ENCODE measurements around the gene ATP11A.

DNA sequence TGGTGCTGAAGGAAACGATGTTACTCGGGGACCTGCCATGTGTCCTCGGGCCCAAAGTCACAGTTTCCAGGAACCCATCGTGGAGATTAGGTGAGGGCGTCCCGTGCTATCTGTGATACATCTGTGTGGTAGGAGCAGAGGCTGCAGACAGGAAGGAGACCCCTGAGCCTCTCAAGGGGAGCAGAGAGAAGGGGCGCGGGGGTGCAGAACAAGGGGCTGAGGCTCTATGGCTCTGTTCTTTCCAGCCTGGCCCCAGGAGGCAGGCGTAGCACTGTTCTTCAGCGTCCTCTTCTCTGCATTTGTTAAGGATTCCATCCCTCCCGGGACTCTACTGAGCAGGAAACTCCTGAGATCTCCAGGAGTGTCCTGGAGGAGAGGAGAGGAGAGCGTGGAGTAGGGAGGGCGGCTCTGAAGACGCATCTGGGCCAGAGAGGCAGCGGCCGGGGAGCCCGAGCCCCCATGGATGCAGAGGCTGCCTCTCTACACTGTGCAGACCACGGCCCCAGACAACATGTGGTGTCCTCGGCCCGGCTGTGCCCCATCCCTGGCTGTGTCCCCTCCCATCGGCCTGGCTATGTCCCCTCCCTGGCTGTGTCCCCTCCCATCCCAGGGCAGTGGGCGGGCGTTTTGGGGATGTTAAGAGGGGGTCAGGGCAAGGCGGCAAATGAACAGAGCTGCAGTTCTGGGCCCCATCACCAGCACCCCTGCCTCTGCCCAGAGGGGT, 118.0 kb downstream of the ATP11A start:
- TF ChIP-seq, protein P1, sequence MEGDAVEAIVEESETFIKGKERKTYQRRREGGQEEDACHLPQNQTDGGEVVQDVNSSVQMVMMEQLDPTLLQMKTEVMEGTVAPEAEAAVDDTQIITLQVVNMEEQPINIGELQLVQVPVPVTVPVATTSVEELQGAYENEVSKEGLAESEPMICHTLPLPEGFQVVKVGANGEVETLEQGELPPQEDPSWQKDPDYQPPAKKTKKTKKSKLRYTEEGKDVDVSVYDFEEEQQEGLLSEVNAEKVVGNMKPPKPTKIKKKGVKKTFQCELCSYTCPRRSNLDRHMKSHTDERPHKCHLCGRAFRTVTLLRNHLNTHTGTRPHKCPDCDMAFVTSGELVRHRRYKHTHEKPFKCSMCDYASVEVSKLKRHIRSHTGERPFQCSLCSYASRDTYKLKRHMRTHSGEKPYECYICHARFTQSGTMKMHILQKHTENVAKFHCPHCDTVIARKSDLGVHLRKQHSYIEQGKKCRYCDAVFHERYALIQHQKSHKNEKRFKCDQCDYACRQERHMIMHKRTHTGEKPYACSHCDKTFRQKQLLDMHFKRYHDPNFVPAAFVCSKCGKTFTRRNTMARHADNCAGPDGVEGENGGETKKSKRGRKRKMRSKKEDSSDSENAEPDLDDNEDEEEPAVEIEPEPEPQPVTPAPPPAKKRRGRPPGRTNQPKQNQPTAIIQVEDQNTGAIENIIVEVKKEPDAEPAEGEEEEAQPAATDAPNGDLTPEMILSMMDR (IDR thresholded peaks at IDR 0.05) = no peak
- no peak for TF ChIP-seq POLR2A (IDR thresholded peaks at IDR 0.05)
- no peak for TF ChIP-seq EP300 (IDR thresholded peaks at IDR 0.05)
